Ovary (tissue), 9 donors: Measurements from ENCODE around the gene CDK16. TPM values are rescaled to one million over a fixed set of nuclear protein-coding genes. Genes with fewer than 3 reads are reported as not detected.

Source experiments
- DNase-seq, 5 donors: peaks; one replicate each; pipeline ENCODE4 v3.0.0-alpha.2; 2019 to 2020
- H3K27ac ChIP-seq, 2 donors: fragments of 200-600 bp; one replicate each; pipeline versions ENCODE4 v1.5.1 to v1.8.0; 2019 to 2022
- H3K27me3 ChIP-seq: fragments of 200-600 bp; one replicate; pipeline ENCODE4 v1.8.0; 2022
- H3K36me3 ChIP-seq: fragments of 200-600 bp; sonication (generic); one replicate; pipeline ENCODE4 v1.5.1; 2019
- H3K4me1 ChIP-seq: one replicate; pipeline ENCODE4 v1.8.1; 2013; ENCODE audit warnings: mild to moderate bottlenecking, moderate library complexity; ENCODE audit not compliant: insufficient read depth
- H3K4me3 ChIP-seq: fragments of 200-600 bp; sonication (generic); one replicate; pipeline ENCODE4 v1.5.1; 2017
- H3K9me3 ChIP-seq, 2 donors: fragments of 200-600 bp in 1 of 2; sonication (generic) in 1 of 2; one replicate each; pipeline versions ENCODE4 v1.5.1 to v1.8.1; 2013 to 2019; ENCODE audit warnings: mild to moderate bottlenecking in 1 of 2, moderate library complexity in 1 of 2
- EP300 ChIP-seq: sonication (generic); formaldehyde crosslinking; IDR thresholded peaks from one replicate; pipeline ENCODE4 v1.6.1; 2017; ENCODE audit warnings: antibody characterized with exemption
- POLR2A ChIP-seq: fragments of 450-650 bp; IDR thresholded peaks from one replicate; pipeline ENCODE4 v1.6.1; 2017; ENCODE audit warnings: antibody characterized with exemption, mild to moderate bottlenecking, moderate library complexity
- WGBS, 3 donors: extraction: QIAGEN DNeasy Blood & Tissue Kit in 1 of 3; methylation state at CpG; one replicate each; pipeline versions ENCODE4 v1.1.5 to v1.1.7; 2013 to 2017; 5-methylcytosine and 5-hydroxymethylcytosine counted together
- intact Hi-C, 4 donors: fragments of 100-400 bp; cut with DNase I; formaldehyde crosslinking; loops; one replicate each; pipeline versions ENCODE4 v1.11.0 to v1.15.1; 2022 to 2023
- polyA plus RNA-seq, 2 donors: library from polyadenylated mRNA; stranded (reverse); fragments of 200-250 nt in 1 of 2; fragments of 350-450 nt in 1 of 2; fragmentation: Illumina TruSeq in 1 of 2; extraction: RNeasy Lipid Tissue Mini Kit (QIAGEN cat#74804) in 1 of 2; gene quantifications; one replicate each; pipeline ENCODE4 v1.2.3, GENCODE V29; 2013 to 2014
- total RNA-seq, 7 donors: library from RNA; depleted of rRNA in 2 of 7; stranded (reverse); fragments of >200 nt in 2 of 7; fragmentation: NEBNext Ultra II Directional in 3 of 7; extraction: Animal tissue kit (Norgen Biotek cat#: 25700) in 3 of 7; gene quantifications; one replicate each; pipeline versions ENCODE4 v1.1.0 to v1.2.4, GENCODE V29; 2016 to 2023
- TF ChIP-seq, protein P1 (sequence below), 3 donors: fragments of 450-650 bp in 2 of 3; fragments of 200-600 bp in 1 of 3; IDR thresholded peaks; one replicate each; pipeline versions ENCODE4 v1.5.1 to v1.8.0; 2016 to 2022; ENCODE audit warnings: antibody characterized with exemption in 3 of 3, mild to moderate bottlenecking in 1 of 3
- donor health status: DM: no; HTN: no; CAD: no; lungs with moderate emphysema.
- donor health status: DM: no; HTN: no; CAD: no.
- donor health status: Bipolar disorder and iron deficiency.
- donor health status: DM: yes; HTN: yes; CAD: no.
- donor health status: DM: no; HTN: no; CAD: no.
- donor health status: DM: yes; HTN: yes; CAD: no.

CDK16 gene
- total and polyA plus RNA-seq, 9 donors = 40.9 to 99.0 (median 69.8) TPM

- Histone ChIP-seq H3K27me3 (no peaks in the 10 kb centered on the region), H3K27ac (no peak overlapping the region), H3K9me3 (no peaks in the 10 kb centered on the region), H3K4me1 (peaks cover 3% of the 10 kb centered on the region), H3K4me3 (no peak overlapping the region), H3K36me3 (no peaks in the 10 kb centered on the region)
- intact Hi-C loops = loop anchor here in 3 of 4 donors (5.0 to 10.0 kb wide), 3 partner anchors 187 to 447 kb away; no protein-coding TSS in a partner anchor
- TF ChIP-seq, protein P1, sequence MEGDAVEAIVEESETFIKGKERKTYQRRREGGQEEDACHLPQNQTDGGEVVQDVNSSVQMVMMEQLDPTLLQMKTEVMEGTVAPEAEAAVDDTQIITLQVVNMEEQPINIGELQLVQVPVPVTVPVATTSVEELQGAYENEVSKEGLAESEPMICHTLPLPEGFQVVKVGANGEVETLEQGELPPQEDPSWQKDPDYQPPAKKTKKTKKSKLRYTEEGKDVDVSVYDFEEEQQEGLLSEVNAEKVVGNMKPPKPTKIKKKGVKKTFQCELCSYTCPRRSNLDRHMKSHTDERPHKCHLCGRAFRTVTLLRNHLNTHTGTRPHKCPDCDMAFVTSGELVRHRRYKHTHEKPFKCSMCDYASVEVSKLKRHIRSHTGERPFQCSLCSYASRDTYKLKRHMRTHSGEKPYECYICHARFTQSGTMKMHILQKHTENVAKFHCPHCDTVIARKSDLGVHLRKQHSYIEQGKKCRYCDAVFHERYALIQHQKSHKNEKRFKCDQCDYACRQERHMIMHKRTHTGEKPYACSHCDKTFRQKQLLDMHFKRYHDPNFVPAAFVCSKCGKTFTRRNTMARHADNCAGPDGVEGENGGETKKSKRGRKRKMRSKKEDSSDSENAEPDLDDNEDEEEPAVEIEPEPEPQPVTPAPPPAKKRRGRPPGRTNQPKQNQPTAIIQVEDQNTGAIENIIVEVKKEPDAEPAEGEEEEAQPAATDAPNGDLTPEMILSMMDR (IDR thresholded peaks at IDR 0.05) = no peak
- TF ChIP-seq POLR2A (no peak), EP300 (no peak)
- no peak for DNase-seq
- 54 to 64% (median 58%) methylated on average over 7 of the region's 7 CpGs for WGBS, 3 donors
Measured at GRCh38 chrX:47197526-47197925, 21.0 kb upstream of the CDK16 start.

DNA sequence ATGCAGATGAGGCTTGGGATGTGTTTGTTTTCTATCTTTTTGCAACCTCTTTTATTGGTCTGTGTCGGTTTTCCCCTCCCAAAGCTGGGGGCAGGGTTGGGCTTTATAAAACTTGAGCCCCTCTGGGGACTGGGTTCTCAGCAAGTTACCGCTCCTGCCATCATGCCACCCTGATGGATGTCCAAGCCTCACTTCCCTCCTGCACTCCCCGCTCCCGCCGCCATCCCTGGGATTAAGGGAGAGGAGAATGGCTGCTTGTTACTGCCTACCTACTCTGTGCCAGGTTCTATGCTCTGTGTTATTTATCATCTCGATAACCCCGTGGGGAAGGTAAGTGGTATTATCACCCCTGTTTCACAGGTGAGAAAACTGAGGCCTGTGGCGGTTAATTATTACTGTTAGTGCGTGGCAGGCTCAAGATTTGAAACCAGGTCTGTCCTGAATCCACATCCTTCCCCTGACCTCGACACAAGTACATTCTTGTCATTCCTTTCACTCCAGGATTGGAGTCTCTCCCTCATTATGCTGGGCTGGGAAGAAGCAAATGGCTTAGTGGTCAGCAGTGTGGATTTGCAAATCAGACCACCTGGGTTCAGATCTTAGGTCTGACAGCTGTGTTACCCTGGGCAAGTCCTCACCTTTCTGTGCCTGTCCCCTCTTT lies 20.3 kb upstream of the CDK16 start:
- no peaks in the 10 kb centered on the region for H3K27me3 ChIP-seq
- no peak for DNase-seq
- peaks cover 3% of the 10 kb centered on the region for H3K4me1 ChIP-seq
- 69 to 77% (median 69%) methylated on average over 10 of the region's 10 CpGs for WGBS, 3 donors
- intact Hi-C loops = loop anchor here in 3 of 4 donors (5.0 to 10.0 kb wide), 3 partner anchors 187 to 447 kb away; no protein-coding TSS in a partner anchor
- no peaks in the 10 kb centered on the region for H3K9me3 ChIP-seq
- peak overlapping the region in 1 of 2 donors; percentile 38 for H3K27ac ChIP-seq
- no peaks in the 10 kb centered on the region for H3K36me3 ChIP-seq
- no peak overlapping the region for H3K4me3 ChIP-seq
- no peak for TF ChIP-seq POLR2A
- TF ChIP-seq, protein P1 (IDR thresholded peaks at IDR 0.05) = no peak
- TF ChIP-seq EP300 = no peak

GRCh38 chrX:47198687-47199080 lies 19.8 kb upstream of the CDK16 start:
- TF ChIP-seq EP300 (no peak), POLR2A (no peak)
- TF ChIP-seq, protein P1 (IDR thresholded peaks at IDR 0.05) = no peak
- no peak for DNase-seq
- Histone ChIP-seq H3K4me3 (no peak overlapping the region), H3K4me1 (peaks cover 3% of the 10 kb centered on the region), H3K36me3 (no peaks in the 10 kb centered on the region), H3K9me3 (no peaks in the 10 kb centered on the region), H3K27ac (peak overlapping the region in 1 of 2 donors; percentile 38), H3K27me3 (no peaks in the 10 kb centered on the region)
- intact Hi-C loops = loop anchor here in 3 of 4 donors (5.0 to 10.0 kb wide), 3 partner anchors 186 to 446 kb away; no protein-coding TSS in a partner anchor
- 56 to 76% (median 58%) methylated on average over 15 of the region's 15 CpGs for WGBS, 3 donors

DNA sequence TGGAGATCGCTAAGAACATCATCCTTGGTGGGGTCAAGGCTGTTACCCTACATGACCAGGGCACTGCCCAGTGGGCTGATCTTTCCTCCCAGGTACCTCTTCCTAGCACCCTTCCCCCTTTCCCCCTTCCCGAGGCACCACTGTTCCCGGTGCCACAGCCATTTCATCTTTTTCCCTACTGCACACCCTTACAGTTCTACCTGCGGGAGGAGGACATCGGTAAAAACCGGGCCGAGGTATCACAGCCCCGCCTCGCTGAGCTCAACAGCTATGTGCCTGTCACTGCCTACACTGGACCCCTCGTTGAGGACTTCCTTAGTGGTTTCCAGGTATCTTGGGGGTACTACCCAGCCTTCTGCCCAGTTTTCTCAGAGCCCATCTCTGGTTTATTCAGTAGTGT lies 19.2 kb upstream of the CDK16 start:
- intact Hi-C loops = loop anchor here in 3 of 4 donors (5.0 to 10.0 kb wide), 3 partner anchors 186 to 446 kb away; no protein-coding TSS in a partner anchor
- H3K9me3 ChIP-seq = no peaks in the 10 kb centered on the region
- no peak overlapping the region for H3K4me3 ChIP-seq
- no peaks in the 10 kb centered on the region for H3K36me3 ChIP-seq
- H3K27ac ChIP-seq = no peak overlapping the region
- no peaks in the 10 kb centered on the region for H3K27me3 ChIP-seq
- 90 to 92% (median 91%) methylated on average over 10 of the region's 10 CpGs for WGBS, 3 donors
- TF ChIP-seq EP300 (no peak), POLR2A (no peak)
- TF ChIP-seq, protein P1 (IDR thresholded peaks at IDR 0.05) = no peak
- no peak for DNase-seq
- H3K4me1 ChIP-seq = peaks cover 3% of the 10 kb centered on the region
